H9 (cell line): ENCODE measurements around the gene HRNR. TPM values are rescaled to one million over a fixed set of nuclear protein-coding genes. Genes with fewer than 3 reads are reported as not detected.

Experiments used
- DNase-seq: peaks from one replicate; pipeline ENCODE4 v3.0.0-alpha.2; 2017
- H2AFZ ChIP-seq: one replicate; pipeline ENCODE4 v1.6.1; 2013; ENCODE audit warnings: mild to moderate bottlenecking, low read length, control low read depth, moderate library complexity
- H2AK5ac ChIP-seq: 2 replicates; pipeline ENCODE4 v1.6.1; 2013; ENCODE audit warnings: low read length, control low read depth, mixed read lengths; ENCODE audit not compliant: insufficient read length
- H2BK120ac ChIP-seq: one replicate; pipeline ENCODE4 v1.6.1; 2013; ENCODE audit warnings: low read depth, mild to moderate bottlenecking, low read length, control low read depth, inconsistent platforms; ENCODE audit not compliant: poor library complexity, severe bottlenecking
- H2BK12ac ChIP-seq: 2 replicates; pipeline ENCODE4 v1.6.1; 2013; ENCODE audit warnings: low read length, control low read depth, mixed read lengths, low read depth; ENCODE audit not compliant: insufficient read length
- H2BK15ac ChIP-seq: 2 replicates; pipeline ENCODE4 v1.6.1; 2013; ENCODE audit warnings: low read depth, low read length, control low read depth
- H2BK20ac ChIP-seq: one replicate; pipeline ENCODE4 v1.6.1; 2013; ENCODE audit warnings: low read depth, mild to moderate bottlenecking, low read length, control low read depth, inconsistent platforms; ENCODE audit not compliant: poor library complexity, severe bottlenecking
- H2BK5ac ChIP-seq: 2 replicates; pipeline ENCODE4 v1.6.1; 2013; ENCODE audit warnings: low read length, control low read depth, mixed read lengths; ENCODE audit not compliant: insufficient read length
- H3K14ac ChIP-seq: 2 replicates; pipeline ENCODE4 v1.6.1; 2013; ENCODE audit warnings: low read length, control low read depth; ENCODE audit not compliant: insufficient read depth
- H3K18ac ChIP-seq: 2 replicates; pipeline ENCODE4 v1.6.1; 2013; ENCODE audit warnings: low read depth, mild to moderate bottlenecking, mixed read lengths, low read length, control low read depth; ENCODE audit not compliant: insufficient read length
- H3K23ac ChIP-seq: 2 replicates; pipeline ENCODE4 v1.6.1; 2013; ENCODE audit warnings: low read length, control low read depth, mixed read lengths, low read depth; ENCODE audit not compliant: insufficient read length
- H3K23me2 ChIP-seq: 2 replicates; pipeline ENCODE4 v1.6.1; 2013; ENCODE audit warnings: low read depth, mild to moderate bottlenecking, mixed read lengths, low read length, control low read depth; ENCODE audit not compliant: insufficient read length, poor library complexity, severe bottlenecking
- H3K27ac ChIP-seq: 2 replicates; pipeline ENCODE4 v1.5.1; 2013; ENCODE audit warnings: low read length, control low read depth, mixed read lengths, low read depth; ENCODE audit not compliant: insufficient read length
- H3K27me3 ChIP-seq: 2 replicates; pipeline ENCODE4 v1.6.1; 2013; ENCODE audit warnings: low read length, control low read depth, inconsistent platforms; ENCODE audit not compliant: insufficient read depth
- H3K4ac ChIP-seq: 2 replicates; pipeline ENCODE4 v1.6.1; 2013; ENCODE audit warnings: low read depth, mild to moderate bottlenecking, control low read depth, inconsistent platforms, low read length, moderate library complexity
- H3K4me1 ChIP-seq: 2 replicates; pipeline ENCODE4 v1.6.1; 2013; ENCODE audit warnings: low read length, control low read depth, inconsistent platforms; ENCODE audit not compliant: insufficient read depth
- H3K4me2 ChIP-seq: 2 replicates; pipeline ENCODE4 v1.6.1; 2013; ENCODE audit warnings: low read length, control low read depth, mixed read lengths; ENCODE audit not compliant: insufficient read length, insufficient read depth
- H3K56ac ChIP-seq: 2 replicates; pipeline ENCODE4 v1.6.1; 2013; ENCODE audit warnings: low read depth, mild to moderate bottlenecking, mixed read lengths, low read length, control low read depth; ENCODE audit not compliant: insufficient read length
- H3K79me1 ChIP-seq: 2 replicates; pipeline ENCODE4 v1.6.1; 2013; ENCODE audit warnings: low read depth, mild to moderate bottlenecking, moderate library complexity, low read length, control low read depth, inconsistent platforms; ENCODE audit not compliant: insufficient read depth, poor library complexity, severe bottlenecking
- H3K79me2 ChIP-seq: 2 replicates; pipeline ENCODE4 v1.6.1; 2013; ENCODE audit warnings: low read length, control low read depth, inconsistent platforms; ENCODE audit not compliant: insufficient read depth
- H3K9ac ChIP-seq: 2 replicates; pipeline ENCODE4 v1.6.1; 2013; ENCODE audit warnings: low read length, control low read depth, mixed read lengths; ENCODE audit not compliant: insufficient read length; ENCODE audit errors: extremely low read depth
- H3K9me3 ChIP-seq: one replicate; pipeline ENCODE4 v1.6.1; 2013; ENCODE audit warnings: low read depth, low read length, inconsistent platforms; ENCODE audit not compliant: control insufficient read depth
- H3T11ph ChIP-seq: one replicate; pipeline ENCODE4 v1.6.1; 2013; ENCODE audit warnings: mild to moderate bottlenecking, low read length, control low read depth, inconsistent platforms
- H4K20me1 ChIP-seq: one replicate; pipeline ENCODE4 v1.6.1; 2013; ENCODE audit not compliant: control insufficient read depth, insufficient read length, insufficient read depth
- H4K5ac ChIP-seq: 2 replicates; pipeline ENCODE4 v1.6.1; 2013; ENCODE audit warnings: low read depth, mild to moderate bottlenecking, mixed read lengths, low read length, control low read depth; ENCODE audit not compliant: insufficient read length
- H4K8ac ChIP-seq: replicated peaks from 2 replicates; pipeline ENCODE4 v1.6.1; 2013; ENCODE audit warnings: low read length, control low read depth, mixed read lengths, low read depth; ENCODE audit not compliant: insufficient read length
- H4K91ac ChIP-seq: 2 replicates; pipeline ENCODE4 v1.6.1; 2013; ENCODE audit warnings: low read depth, mild to moderate bottlenecking, moderate library complexity, mixed read lengths, low read length, control low read depth; ENCODE audit not compliant: insufficient read length
- H3K27ac Mint-ChIP-seq, 3 experiments: 2 replicates in 2 of 3; 3 replicates in 1 of 3; pipeline ENCODE4 v1.8.0; 2020 to 2021; ENCODE audit warnings: mixed read lengths in 3 of 3, mild to moderate bottlenecking in 1 of 3, moderate library complexity in 1 of 3
- H3K27me3 Mint-ChIP-seq: 2 replicates; pipeline ENCODE4 v1.8.0; 2021; ENCODE audit warnings: low read depth, mild to moderate bottlenecking, moderate library complexity, mixed read lengths
- H3K36me3 Mint-ChIP-seq, 3 experiments: 2 replicates in 2 of 3; 3 replicates in 1 of 3; pipeline ENCODE4 v1.8.0; 2020 to 2021; ENCODE audit warnings: low read depth in 3 of 3, mixed read lengths in 3 of 3; ENCODE audit not compliant: insufficient read depth in 1 of 3
- H3K4me1 Mint-ChIP-seq, 2 experiments: 2 replicates each; pipeline ENCODE4 v1.8.0; 2020; ENCODE audit warnings: mixed read lengths in 2 of 2
- H3K4me3 Mint-ChIP-seq, 2 experiments: 2 replicates in 1 of 2; 3 replicates in 1 of 2; pipeline ENCODE4 v1.8.0; 2020 to 2021; ENCODE audit warnings: mild to moderate bottlenecking in 2 of 2, mixed read lengths in 2 of 2, moderate library complexity in 1 of 2
- H3K9me3 Mint-ChIP-seq, 2 experiments: 2 replicates in 1 of 2; 3 replicates in 1 of 2; pipeline ENCODE4 v1.8.0; 2020; ENCODE audit warnings: mild to moderate bottlenecking in 2 of 2, mixed read lengths in 2 of 2, moderate library complexity in 1 of 2
- WGBS: extraction: QIAGEN DNeasy Blood & Tissue Kit; methylation state at CpG from one replicate; pipeline ENCODE4 v1.1.7; 2013; ENCODE audit warnings: missing lambda C conversion rate, low lambda C conversion rate, mixed read lengths; ENCODE audit not compliant: insufficient read length; ENCODE audit errors: extremely low coverage; 5-methylcytosine and 5-hydroxymethylcytosine counted together
- total RNA-seq: library from RNA; stranded (reverse); gene quantifications from 2 replicates; pipeline ENCODE4 v1.2.1, GENCODE V29; 2021
- TF ChIP-seq, protein P1 (sequence below): fragments of 200-600 bp; sonication (generic); conservative IDR thresholded peaks from 3 replicates; pipeline ENCODE4 v1.8.0; 2021; ENCODE audit warnings: antibody characterized with exemption, mild to moderate bottlenecking

Gene HRNR
- total RNA-seq, 1 experiment from 2014 or later, result not detected

DNA sequence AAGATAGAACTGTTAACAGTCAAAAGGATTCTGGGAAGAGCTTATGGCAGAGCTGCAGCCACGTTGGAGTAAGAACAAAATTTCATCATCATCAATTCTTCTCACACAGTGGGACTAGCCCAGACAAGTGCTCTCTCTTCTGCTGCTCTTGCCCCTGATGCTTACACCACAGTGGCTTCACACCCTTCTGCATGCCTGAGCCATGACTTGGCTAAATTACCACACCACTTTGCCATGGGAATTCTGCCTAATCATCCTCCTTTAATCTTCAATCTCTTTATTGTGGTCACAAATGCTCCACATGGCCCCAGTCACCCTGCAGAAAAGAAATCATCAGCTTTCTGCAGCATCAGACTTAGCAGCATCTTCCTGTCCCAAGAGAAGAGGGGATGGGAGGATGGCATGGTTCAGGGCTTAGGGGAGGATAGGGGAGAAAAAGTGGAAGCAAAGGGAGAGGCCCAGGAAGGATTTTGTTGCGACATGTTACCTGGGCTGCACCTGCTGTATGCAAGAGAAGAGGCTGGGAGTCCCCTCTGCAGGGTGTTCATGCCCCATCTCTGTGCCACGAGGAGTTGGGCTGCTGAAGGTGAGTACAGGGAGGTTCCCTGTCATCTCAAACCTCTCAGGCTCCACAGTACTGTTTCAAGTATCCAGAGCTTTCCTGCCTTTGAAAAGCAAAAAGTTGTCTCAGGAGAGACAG, 56.0 kb downstream of the HRNR start:
- H3K9me3 ChIP-seq, result peaks cover 85% of the 10 kb centered on the region
- H3K79me1 ChIP-seq, result no peaks in the 10 kb centered on the region
- H2AFZ ChIP-seq, result no peak overlapping the region
- H2AK5ac ChIP-seq, result no peak overlapping the region
- no peak overlapping the region for H3K9ac ChIP-seq
- no peak overlapping the region for H4K5ac ChIP-seq
- no peak overlapping the region for H2BK20ac ChIP-seq
- no peak overlapping the region for H3K23ac ChIP-seq
- TF ChIP-seq, protein P1, sequence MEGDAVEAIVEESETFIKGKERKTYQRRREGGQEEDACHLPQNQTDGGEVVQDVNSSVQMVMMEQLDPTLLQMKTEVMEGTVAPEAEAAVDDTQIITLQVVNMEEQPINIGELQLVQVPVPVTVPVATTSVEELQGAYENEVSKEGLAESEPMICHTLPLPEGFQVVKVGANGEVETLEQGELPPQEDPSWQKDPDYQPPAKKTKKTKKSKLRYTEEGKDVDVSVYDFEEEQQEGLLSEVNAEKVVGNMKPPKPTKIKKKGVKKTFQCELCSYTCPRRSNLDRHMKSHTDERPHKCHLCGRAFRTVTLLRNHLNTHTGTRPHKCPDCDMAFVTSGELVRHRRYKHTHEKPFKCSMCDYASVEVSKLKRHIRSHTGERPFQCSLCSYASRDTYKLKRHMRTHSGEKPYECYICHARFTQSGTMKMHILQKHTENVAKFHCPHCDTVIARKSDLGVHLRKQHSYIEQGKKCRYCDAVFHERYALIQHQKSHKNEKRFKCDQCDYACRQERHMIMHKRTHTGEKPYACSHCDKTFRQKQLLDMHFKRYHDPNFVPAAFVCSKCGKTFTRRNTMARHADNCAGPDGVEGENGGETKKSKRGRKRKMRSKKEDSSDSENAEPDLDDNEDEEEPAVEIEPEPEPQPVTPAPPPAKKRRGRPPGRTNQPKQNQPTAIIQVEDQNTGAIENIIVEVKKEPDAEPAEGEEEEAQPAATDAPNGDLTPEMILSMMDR, result no peak
- no CpG with 5 or more reads among the region's 3 CpGs for WGBS
- H3K4me1 ChIP-seq, result no peaks in the 10 kb centered on the region
- H3K4me2 ChIP-seq, result no peak overlapping the region
- H4K20me1 ChIP-seq, result no peaks in the 10 kb centered on the region
- no peak overlapping the region for H3K4me3 Mint-ChIP-seq
- DNase-seq, result no peak
- no peaks in the 10 kb centered on the region; the same call in 1 of the 2 replicates for H3K27me3 Mint-ChIP-seq
- H3K27ac Mint-ChIP-seq, result no peak overlapping the region
- no peak overlapping the region for H4K91ac ChIP-seq
- H2BK15ac ChIP-seq, result no peak overlapping the region
- no peak overlapping the region for H3K27ac ChIP-seq
- H2BK120ac ChIP-seq, result no peak overlapping the region
- no peak overlapping the region for H2BK5ac ChIP-seq
- peaks cover 0 to 31% (median 3%) of the 10 kb centered on the region in 3 experiments; a peak in 4 of 7 replicates for H3K36me3 Mint-ChIP-seq
- H3K79me2 ChIP-seq, result no peaks in the 10 kb centered on the region
- no peak overlapping the region for H3K14ac ChIP-seq
- no peaks in the 10 kb centered on the region for H3K27me3 ChIP-seq
- H3K9me3 Mint-ChIP-seq, result peaks cover 82 to 94% of the 10 kb centered on the region in 2 experiments
- no peak overlapping the region for H3K4ac ChIP-seq
- H3K23me2 ChIP-seq, result no peaks in the 10 kb centered on the region
- no peak overlapping the region for H3T11ph ChIP-seq
- no peaks in the 10 kb centered on the region for H3K4me1 Mint-ChIP-seq
- H3K56ac ChIP-seq, result no peak overlapping the region
- H3K18ac ChIP-seq, result no peak overlapping the region
- no peak overlapping the region for H2BK12ac ChIP-seq
- H4K8ac ChIP-seq, result no peak overlapping the region
